ENCODE data around the gene CLK3.

CLK3 gene

DNA sequence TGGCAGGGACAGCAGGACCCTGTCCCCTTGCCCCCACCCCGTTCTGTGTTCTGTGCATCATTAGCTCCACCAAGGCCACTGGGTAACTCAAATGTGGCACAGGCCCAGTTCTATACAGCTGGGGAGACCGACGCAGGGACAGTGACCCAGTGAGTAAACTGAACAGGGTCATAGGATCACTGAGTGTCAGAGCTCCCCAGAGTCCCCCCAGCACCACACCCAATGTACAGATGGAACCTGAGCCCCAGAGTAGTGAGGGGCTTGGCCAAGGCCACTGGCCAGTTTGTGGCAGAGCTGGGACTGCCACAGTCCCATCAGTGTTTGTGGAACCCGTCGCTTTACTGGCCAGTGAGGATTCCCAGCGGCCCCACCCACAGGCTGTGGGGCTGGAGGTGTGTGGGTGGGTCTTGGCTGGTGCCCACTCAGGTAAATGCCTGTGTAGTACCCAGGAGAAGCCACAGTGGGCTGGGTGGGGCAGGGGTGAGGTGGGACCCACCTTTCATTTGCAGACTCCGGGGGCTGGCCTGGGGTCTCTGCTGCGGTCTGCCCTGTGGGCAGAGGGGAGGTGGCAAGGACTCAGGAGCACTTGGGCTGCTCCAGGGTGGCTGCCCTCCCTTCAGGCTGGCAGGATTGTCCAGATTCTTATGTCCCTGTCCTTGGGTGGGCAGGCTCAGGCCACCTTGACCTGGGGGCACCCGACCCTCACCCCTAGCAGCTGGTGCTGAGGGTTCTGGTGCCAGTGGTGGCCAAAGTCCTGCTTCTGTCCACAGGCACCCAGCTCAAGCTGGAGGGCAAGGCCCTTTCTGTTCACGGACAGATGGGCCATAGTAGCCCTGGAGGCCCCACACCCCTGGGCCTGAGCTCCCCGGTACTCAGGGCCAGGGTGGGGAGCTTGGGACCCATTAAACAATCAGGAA is 11.6 kb upstream of the CLK3 start:
- DNase-seq: no peak

DNA sequence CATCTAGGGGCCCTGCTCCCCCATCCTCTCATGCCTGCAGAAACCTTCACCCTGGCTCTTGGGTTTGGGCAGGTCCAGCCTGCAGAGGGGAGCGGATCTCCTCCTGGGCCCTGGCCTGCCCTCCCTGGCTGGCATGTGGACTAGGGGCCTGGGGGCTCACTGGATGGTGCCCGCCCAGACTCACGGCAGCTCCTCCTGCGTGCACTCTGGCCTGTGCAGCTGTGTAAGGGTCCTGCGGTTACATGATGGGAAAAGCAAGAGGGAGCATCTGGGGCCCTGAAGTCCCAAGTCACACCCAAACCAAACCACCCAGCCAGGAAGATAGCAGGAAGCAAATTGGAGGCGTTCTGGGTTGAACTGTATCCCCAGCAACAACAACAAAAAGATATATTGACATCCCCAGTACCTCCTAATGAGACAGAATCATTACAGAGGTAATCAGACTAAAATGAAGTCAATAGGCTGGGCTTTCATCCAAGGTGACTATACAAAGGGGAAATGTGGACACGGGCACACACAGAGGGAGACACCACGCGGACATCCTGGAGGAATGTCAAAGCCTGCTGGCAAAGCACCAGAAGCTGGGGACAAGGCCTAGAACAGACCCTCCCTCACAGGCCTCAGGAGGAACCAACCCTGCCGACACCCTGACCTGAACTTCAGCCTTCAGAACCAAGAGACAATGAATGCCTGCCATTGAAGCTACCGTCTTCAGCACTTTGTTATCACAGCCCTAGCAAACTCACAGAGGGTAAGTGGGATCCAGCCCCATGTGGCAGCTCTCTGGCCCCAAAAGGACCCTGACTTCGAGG is 10.4 kb upstream of the CLK3 start:
- DNase-seq: no peak

DNA sequence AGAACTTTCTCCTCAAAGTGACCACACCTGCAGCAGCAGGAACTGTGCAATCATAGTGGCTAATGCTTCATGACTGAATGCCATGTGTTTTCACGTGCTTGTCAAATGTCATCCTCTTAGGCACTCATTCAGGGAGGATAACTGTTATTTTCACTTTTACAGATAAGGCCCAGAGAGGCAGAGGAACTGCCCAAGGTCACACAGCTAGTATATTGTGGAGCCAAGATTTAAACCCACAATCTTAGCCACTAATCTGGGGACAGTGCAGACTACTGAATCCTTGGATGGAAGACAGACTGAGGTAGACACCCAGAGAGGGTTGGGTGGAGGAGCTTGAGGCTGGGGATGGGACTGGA is 9.9 kb upstream of the CLK3 start:
- no peak for DNase-seq

DNA sequence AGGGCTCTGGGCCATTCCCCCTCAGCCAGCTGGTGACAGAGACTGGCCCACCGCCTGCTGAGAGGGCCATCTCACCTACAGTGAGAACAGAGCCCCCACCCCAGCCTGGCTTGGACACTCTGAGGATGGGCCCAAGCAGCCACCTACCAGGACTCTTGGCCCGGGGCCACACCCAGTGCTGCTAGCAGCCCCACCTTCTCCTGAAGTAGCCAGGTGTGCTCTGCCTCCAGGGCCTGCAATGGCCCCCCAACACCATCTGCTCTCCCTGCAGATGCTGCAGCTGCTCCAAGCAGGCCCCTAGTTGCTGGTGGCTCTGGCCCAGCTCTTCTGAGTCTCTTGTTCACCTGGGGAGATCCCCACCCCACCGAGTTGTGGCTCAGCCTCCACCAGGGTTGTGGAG is 6.8 kb upstream of the CLK3 start:
- no peak for DNase-seq

DNA sequence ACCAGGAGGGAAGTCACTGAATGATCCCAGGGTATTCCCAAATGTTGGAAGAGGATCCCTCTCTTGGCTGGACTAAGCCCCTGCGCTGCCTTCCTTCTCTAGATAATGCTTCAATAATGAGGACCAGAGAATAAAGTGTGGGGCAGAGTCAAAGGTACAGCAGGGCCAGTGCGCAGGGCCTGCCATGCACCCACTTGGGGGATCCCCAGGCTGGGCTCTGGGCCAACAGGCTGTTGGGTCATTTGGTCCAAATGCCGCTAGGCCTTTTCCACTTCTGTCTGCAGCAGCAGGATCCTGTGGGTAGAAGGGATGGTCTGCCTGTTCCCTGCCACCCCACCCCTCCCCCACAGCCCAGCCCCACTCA is 5.7 kb upstream of the CLK3 start:
- DNase-seq: no peak

DNA sequence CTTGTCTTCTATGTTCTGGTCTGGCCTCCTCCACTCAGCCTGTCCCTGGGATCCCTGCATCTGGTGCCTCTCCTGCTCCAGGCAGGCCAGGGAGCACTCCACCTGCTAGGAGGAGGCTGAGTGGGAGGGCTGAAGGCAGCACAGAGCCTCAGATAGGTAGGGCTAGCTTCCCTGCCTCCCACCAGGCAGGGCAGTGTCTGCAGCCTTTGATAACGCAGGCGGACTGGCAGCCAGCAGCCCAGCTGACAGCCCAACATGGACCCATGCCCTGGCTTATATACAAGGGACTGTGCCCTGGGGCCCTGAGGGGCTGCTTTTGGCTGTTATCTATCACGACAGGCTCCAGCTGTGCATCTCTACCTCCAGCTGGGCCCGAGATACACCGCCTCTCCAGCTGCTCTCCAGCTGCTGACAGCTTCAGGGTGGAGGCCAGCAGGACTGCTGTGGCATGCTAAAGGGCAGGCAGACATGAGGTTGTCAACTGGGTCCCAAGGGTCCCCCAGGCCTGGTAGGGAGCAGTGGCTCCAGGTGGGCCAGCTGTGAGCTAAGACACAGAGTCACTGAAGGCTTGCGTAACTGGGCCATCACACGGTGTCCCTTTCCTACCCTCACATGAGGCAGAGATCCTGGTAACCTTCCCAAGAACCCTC is 5.2 kb upstream of the CLK3 start:
- DNase-seq: no peak

DNA sequence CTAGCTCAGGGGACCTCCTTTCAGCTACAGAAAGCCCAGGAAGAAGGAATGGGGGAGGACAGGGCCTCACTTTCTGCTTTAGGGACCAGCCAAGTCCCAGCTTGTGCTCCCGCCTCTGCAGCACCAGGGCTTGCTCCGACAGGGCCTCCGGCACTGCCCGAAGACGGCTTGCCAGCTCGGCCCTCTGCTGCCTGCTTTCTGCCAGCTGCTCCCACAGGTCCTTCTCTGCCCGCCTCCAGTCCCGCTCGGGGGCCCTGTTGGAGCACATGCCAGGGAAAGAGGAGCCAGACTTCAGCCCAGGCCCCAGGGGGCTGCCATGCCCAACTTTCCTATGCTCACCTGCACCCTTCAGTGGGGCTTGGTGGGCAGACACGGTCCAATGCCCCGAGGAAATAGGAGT is 4.3 kb upstream of the CLK3 start:
- no peak for DNase-seq

DNA sequence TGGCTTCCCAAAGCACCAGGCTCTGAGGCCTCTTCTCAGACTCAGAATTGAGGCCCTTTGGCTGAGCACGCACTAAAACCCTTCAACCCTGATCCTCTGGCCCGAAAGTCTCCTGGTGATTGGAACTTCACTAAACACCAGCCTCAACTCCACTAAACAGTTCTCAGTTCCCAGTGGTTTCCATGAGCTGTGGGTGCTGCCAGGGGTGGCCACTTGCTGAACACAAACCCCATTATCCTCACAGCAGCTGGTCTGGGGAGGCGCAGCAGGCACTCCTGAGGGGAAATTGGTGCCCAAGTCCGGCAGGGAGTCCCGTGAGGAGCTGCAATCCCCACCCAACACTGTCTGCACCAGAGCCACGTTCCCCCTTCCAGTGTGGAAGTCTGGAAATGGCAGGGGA is 3.8 kb upstream of the CLK3 start:
- no peak for DNase-seq

DNA sequence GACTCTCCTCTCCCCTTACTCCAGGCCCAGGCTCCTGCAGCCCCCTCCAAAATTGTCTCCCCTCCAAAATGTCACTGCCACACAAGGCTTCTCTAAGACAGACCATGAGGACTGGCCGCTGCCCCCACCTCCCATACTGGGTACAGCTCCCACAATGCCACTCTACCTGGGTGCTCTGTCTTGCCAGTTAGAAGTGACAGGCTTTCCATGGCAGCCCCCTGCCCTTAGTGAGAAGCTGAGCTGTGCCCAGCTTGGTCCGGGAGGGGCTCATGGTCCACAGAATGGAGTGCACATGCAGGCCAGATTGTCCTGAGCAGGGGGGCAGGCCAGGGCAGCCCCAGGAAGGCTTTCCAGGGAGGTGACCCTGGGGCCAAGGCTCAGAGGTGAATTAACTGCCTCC is 3.0 kb upstream of the CLK3 start:
- no peak for DNase-seq

DNA sequence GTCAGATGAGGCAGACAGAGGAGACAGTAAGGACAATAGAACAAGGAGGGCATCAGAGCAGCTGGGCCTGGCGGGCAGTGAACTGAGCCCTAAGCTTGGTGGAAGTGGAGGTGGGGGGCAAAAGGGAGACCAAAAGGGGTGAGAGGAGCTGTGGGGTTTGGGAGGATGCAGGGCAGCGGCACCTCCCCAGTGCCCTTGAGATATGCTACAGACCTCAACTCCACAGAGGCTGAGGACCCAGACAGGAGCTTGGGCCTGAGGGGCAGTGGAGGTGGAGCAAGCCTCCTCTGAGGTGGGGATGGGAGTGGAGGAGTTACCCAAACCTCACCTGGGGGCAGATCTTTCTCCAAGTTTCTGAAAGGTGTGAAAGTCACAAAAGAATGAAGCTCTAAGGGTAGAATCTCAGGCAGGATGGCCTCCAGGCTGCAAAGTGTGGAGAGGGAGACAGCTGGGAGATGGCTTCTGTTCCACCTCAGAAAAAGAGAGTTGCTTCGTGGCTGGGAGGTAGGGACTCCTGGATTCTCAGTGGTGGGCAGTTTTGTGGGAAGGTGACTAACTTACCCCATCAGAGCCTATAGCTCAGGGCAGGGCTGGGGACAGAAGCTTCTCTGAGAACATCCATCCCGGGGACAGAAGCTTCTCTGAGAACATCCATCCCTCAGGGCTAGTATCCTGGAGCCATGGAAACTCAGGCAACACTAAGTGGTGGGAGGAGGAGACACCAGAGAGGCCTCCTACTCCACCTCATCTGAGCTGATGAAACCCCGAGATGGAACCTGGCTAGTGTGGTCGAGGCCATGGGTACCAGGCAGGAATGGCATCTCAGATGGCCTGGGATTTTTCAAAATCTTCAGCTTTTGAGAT is 2.3 kb upstream of the CLK3 start:
- DNase-seq: no peak

DNA sequence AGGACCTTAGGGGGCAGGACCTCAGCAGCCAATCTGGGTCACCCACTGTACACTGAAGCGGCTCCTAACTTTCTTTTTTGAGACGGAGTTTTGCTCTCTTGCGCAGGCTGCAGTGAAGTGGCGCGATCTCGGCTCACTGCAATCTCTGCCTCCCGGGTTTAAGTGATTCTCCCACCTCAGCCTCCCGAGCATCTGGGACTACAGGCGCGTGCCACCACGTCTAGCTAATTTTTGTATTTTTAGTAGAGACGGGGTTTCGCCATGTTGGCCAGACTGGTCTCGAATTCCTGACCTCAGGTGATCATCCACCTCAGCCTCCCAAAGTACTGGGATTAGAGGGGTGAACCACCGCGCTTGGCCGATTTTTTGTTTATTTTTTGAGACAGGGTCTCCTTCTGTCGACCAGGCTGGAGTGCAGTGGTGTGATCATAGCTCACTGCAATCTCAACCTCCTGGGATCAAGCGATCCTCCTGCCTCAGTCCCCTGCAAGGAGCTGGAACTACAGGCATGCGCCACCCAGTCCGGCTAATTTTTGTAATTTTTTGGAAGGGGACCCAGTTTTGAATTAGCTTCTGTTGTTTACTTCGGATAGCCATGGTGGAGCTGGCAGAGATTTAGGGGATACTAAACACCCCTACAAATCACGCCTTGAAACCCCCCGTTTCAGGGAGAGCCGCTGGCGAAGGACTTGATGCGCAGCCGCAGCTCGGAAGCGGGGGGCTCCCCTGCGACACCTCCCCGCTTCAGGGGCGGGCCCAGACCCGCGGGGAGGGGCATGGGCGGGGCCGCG is 1.5 kb upstream of the CLK3 start:
- DNase-seq: no peak

DNA sequence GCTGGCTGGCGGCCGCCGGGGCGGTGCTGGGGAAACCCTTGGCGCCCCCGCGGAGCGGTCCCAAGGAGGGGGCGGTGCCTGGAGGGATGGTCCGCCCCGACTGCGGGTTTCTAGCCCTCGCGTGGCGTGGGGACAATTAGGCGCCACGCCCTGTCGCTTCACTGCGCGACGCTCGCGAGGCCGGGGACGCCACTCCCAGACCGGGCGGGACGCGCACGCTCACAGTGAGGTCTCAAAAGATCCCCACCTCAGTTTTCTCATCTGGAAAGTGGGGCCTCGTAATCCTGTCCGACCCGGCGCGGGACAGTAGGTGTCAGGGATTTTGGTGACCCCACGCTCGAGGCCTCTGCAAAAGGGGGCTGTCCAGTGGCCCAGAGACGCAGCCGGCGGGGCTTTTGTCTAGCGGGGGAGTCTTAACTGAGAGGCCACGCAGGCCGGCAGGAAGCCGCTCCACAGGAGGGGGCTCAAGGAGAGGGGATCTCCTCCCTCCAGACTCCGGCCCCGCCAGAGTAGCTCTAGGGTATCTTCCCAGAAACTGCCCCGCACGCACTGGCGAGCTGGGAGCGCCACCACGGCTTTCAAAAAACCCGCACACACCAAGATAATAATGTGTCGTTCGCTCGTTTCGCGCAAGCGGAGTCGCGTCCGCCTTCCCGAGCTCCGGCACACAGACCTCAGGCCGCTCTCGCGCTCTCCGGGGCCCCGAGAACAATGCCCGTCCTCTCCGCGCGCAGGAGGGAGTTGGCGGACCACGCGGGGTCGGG is 710 bp upstream of the CLK3 start:
- peak; percentile 89 for DNase-seq

DNA sequence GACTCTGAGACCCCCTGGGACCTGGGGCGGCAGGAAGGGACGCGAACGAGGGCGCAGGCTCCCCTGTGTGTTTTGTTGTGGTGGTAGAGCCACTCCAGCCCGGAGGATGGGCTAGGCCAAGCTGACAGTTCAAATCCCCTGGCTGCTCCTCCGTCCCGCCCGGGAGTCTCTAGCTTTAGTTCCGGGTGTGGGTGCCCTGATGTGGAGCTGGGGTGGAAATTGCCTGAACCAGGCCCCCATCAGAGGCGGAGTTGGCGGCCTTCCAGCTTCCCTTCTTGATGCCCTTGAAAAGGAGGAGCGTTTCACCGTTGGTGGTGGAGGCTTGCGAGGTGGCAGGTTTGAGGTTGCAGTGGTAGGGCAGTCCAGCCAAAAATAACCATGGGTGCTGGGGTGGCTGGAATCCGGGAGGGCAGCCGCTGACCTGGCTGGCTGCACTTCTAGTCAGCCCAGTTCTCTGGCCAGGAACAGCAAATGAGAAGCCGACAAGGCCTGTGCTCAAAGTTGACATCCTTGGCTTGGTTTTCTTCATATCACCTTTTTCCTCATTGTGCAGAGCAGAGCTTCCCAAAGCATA is 817 bp downstream of the CLK3 start:
- DNase-seq: peak; percentile 54

DNA sequence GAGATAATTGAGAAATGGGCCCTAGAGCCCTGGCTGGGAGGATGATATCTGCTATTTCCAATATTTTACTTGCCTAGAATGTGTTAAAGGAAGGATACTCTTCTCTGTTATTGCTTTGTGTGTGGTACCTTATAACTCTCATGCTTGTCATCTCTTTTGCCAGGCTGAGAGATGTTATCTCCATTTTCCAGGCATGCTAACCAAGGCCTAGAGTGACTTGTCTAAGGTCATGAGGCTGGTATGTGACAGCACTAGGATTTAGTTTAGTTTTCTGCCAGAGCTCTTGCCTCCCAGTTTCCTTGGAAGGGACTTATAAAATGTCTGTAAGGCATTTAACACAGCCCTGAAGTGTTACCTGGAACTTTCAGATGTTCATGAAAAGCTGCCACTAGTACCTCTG is 1.4 kb downstream of the CLK3 start:
- DNase-seq: no peak

DNA sequence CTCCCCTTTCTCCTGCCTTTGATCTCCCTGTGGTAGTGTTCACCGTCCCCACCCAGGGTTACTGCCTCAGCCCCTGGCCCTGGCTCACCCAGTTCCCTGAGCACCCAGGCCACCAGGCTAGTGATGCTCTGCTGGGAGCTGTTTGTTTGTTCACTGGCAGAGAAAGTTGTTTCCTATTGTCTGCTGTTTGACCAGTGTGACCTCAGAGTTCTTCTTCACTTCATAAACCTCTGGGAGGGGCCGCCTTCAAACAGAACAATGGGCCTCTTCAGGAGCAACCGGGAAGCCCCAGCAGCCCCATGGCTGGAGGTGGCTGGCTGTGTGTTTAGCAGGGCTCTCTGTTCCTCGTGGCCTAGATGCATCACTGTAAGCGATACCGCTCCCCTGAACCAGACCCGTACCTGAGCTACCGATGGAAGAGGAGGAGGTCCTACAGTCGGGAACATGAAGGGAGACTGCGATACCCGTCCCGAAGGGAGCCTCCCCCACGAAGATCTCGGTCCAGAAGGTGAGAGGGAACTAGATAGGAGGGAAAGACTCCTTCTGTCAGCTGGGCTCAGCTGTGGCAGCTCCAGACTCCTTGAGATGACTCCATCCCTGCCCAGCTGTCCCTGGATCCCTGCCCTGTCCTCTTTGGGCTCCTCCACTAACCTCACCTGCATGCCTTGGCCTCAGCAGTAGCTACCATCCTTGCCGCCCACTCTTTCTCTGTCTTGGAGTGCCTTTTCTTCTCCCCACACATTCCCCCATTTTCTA is 3.4 kb downstream of the CLK3 start:
- DNase-seq: no peak

DNA sequence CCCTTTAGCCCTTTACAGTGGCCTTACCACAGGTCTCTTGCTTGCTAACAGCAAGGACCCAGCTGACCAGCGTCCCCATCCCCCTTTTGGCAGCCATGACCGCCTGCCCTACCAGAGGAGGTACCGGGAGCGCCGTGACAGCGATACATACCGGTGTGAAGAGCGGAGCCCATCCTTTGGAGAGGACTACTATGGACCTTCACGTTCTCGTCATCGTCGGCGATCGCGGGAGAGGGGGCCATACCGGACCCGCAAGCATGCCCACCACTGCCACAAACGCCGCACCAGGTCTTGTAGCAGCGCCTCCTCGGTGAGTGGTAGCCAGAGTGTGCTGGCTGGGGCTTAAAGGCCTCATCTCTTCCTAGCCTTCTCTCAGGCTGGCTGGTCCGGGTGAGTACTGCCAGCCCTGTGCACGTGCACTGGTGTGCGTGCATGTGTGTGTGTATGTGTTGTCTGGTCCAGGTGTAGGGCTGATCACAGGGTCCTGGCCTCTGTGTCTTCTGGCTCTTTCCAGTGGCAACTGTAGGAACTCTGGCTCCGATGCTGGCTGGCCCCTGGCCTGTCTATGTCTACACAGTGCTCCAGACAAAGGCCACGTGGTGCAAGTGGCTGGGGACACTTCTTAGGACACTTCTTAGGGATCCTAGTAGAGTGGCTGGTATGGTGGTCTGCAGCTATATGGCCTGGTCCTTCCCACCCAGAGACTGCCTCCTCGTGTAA is 4.4 kb downstream of the CLK3 start:
- DNase-seq: no peak

DNA sequence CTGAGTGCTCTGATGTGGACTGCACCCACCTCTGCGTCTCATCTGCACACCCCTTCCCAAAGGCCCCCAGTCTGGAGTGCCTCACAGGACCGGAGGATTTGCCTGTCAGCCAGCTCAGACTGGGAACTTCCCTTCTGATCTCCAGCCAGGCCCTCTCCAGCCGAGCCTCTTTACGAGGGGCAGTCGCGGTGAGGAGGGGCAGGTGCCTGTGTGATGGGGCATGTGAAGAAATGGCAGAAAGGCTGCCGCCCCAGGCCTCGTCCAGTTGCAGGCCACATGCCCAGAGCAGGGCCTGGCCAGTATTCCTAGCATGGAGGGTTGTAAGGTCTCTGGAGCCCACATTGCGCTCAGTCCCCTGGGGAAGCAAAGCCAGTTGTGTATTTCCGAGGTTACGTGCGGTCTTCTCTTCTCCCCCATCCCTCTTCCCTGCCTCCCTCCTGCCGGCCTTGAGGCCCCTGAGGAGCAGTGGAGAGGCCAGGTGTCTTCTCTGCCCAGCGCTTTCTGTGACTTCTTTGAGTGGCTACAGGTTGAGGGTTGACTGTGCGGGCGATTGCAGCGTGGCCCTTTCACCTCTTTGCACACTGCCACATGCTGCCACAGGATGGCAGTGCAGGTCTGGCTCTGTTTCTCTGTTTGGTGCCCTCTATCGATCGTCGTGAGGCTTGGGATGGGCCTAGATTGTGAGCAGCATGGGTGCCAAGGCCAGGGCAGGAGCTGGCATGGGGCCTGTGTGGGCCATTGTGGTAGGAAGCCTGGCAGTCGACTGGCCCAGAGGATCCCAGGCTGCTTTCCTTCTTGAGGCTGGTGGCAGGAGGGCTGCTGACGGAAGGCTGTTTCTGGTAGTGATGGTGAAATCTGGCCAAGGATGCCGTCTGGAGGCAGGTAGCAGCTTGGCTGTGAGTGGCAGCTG is 5.3 kb downstream of the CLK3 start:
- peak; percentile 55 for DNase-seq

DNA sequence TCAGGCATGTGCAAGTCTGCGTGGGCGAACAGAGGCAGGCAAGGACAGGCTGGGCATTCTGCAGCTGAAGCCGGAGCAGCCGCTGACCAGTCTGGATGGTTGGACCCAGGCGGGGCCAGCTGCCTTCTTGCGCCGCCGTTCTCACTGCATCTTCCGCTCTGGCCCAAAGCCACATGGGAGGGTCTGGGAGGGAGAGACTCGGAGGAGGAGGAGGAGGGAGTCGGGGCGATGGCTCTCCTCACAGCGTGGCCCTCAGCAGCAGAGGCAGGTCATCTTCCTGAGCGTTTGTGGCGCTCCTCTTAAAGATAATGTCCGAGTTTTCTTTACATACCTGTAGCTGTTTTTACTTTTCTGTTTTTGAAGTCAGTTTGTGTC is 5.9 kb downstream of the CLK3 start:
- no peak for DNase-seq

Measured in activated effector memory CD4-positive, alpha-beta T cell treated with Interleukin-2 at 50 U/mL for 16 hours (primary cell).